Activated naive CD8-positive, alpha-beta T cell (primary cell): Measurements from ENCODE around the gene GLO1.
A peak's percentile ranks its signal among the peaks of the same experiment; 100 is the strongest.

Source experiments
- H3K27ac Mint-ChIP-seq: one replicate; pipeline ENCODE4 v1.8.0; 2021; ENCODE audit warnings: mixed read lengths
- H3K27me3 Mint-ChIP-seq: one replicate; pipeline ENCODE4 v1.8.0; 2021; ENCODE audit warnings: mixed read lengths
- H3K36me3 Mint-ChIP-seq: one replicate; pipeline ENCODE4 v1.8.0; 2021; ENCODE audit warnings: mixed read lengths
- H3K4me1 Mint-ChIP-seq: one replicate; pipeline ENCODE4 v1.8.0; 2021; ENCODE audit warnings: low read depth, mixed read lengths
- H3K4me3 Mint-ChIP-seq: one replicate; pipeline ENCODE4 v1.8.0; 2021; ENCODE audit warnings: mild to moderate bottlenecking, mixed read lengths
- H3K9me3 Mint-ChIP-seq: one replicate; pipeline ENCODE4 v1.8.0; 2021; ENCODE audit warnings: low read depth, mixed read lengths

The GLO1 gene

GRCh38 chr6:38688579-38689087 is 14.3 kb downstream of the GLO1 start:
- no peaks in the 10 kb centered on the region for H3K27me3 Mint-ChIP-seq
- peaks cover 3% of the 10 kb centered on the region for H3K36me3 Mint-ChIP-seq
- no peaks in the 10 kb centered on the region for H3K9me3 Mint-ChIP-seq
- H3K4me3 Mint-ChIP-seq, result no peak overlapping the region
- H3K27ac Mint-ChIP-seq, result peak overlapping the region; percentile 51
- peaks cover 16% of the 10 kb centered on the region for H3K4me1 Mint-ChIP-seq

GRCh38 chr6:38687549-38687948 is 15.4 kb downstream of the GLO1 start:
- Mint-ChIP-seq H3K27ac (no peak overlapping the region), H3K36me3 (no peaks in the 10 kb centered on the region), H3K4me3 (no peak overlapping the region), H3K27me3 (no peaks in the 10 kb centered on the region), H3K9me3 (no peaks in the 10 kb centered on the region), H3K4me1 (peaks cover 16% of the 10 kb centered on the region)

GRCh38 chr6:38687043-38687353 is 15.9 kb downstream of the GLO1 start:
- Mint-ChIP-seq H3K36me3 (peaks cover under 1% of the 10 kb centered on the region), H3K4me3 (no peak overlapping the region), H3K9me3 (no peaks in the 10 kb centered on the region), H3K4me1 (peaks cover 16% of the 10 kb centered on the region), H3K27me3 (no peaks in the 10 kb centered on the region), H3K27ac (no peak overlapping the region)

GRCh38 chr6:38686270-38687042 is 16.5 kb downstream of the GLO1 start:
- H3K36me3 Mint-ChIP-seq, result peaks cover 6% of the 10 kb centered on the region
- H3K9me3 Mint-ChIP-seq, result no peaks in the 10 kb centered on the region
- no peak overlapping the region for H3K4me3 Mint-ChIP-seq
- H3K4me1 Mint-ChIP-seq, result peaks cover 16% of the 10 kb centered on the region
- H3K27me3 Mint-ChIP-seq, result no peaks in the 10 kb centered on the region
- H3K27ac Mint-ChIP-seq, result no peak overlapping the region

GRCh38 chr6:38684904-38685303 is 18.0 kb downstream of the GLO1 start:
- Mint-ChIP-seq H3K4me3 (no peak overlapping the region), H3K4me1 (peaks cover 12% of the 10 kb centered on the region), H3K27me3 (no peaks in the 10 kb centered on the region), H3K36me3 (peaks cover 7% of the 10 kb centered on the region), H3K27ac (peak overlapping the region; percentile 11), H3K9me3 (no peaks in the 10 kb centered on the region)

GRCh38 chr6:38684237-38684636 is 18.7 kb downstream of the GLO1 start:
- no peak overlapping the region for H3K27ac Mint-ChIP-seq
- H3K4me1 Mint-ChIP-seq, result peaks cover 9% of the 10 kb centered on the region
- H3K4me3 Mint-ChIP-seq, result no peak overlapping the region
- H3K9me3 Mint-ChIP-seq, result no peaks in the 10 kb centered on the region
- H3K27me3 Mint-ChIP-seq, result no peaks in the 10 kb centered on the region
- H3K36me3 Mint-ChIP-seq, result peaks cover 7% of the 10 kb centered on the region

GRCh38 chr6:38681850-38682249 is 21.1 kb downstream of the GLO1 start:
- peaks cover 2% of the 10 kb centered on the region for H3K4me1 Mint-ChIP-seq
- peaks cover 8% of the 10 kb centered on the region for H3K36me3 Mint-ChIP-seq
- no peaks in the 10 kb centered on the region for H3K27me3 Mint-ChIP-seq
- no peaks in the 10 kb centered on the region for H3K9me3 Mint-ChIP-seq
- H3K27ac Mint-ChIP-seq, result no peak overlapping the region
- H3K4me3 Mint-ChIP-seq, result no peak overlapping the region

- H3K36me3 Mint-ChIP-seq, result peaks cover 25% of the 10 kb centered on the region
- no peak overlapping the region for H3K27ac Mint-ChIP-seq
- peaks cover 4% of the 10 kb centered on the region for H3K9me3 Mint-ChIP-seq
- H3K27me3 Mint-ChIP-seq, result no peaks in the 10 kb centered on the region
- peaks cover 8% of the 10 kb centered on the region for H3K4me1 Mint-ChIP-seq
- no peak overlapping the region for H3K4me3 Mint-ChIP-seq
These were observed 23.3 kb downstream of the GLO1 start for GRCh38 chr6:38679668-38680067.

GRCh38 chr6:38678178-38678760 is 24.7 kb downstream of the GLO1 start:
- Mint-ChIP-seq H3K27me3 (no peaks in the 10 kb centered on the region), H3K27ac (no peak overlapping the region), H3K4me1 (peaks cover 19% of the 10 kb centered on the region), H3K9me3 (peaks cover 4% of the 10 kb centered on the region), H3K4me3 (no peak overlapping the region), H3K36me3 (peaks cover 29% of the 10 kb centered on the region)

GRCh38 chr6:38676974-38677544 is 25.9 kb downstream of the GLO1 start:
- Mint-ChIP-seq H3K36me3 (peaks cover 29% of the 10 kb centered on the region), H3K4me3 (no peak overlapping the region), H3K27ac (peak overlapping the region; percentile 34), H3K9me3 (peaks cover 4% of the 10 kb centered on the region), H3K4me1 (peaks cover 27% of the 10 kb centered on the region), H3K27me3 (no peaks in the 10 kb centered on the region)

- Mint-ChIP-seq H3K27ac (peak overlapping the region; percentile 34), H3K36me3 (peaks cover 23% of the 10 kb centered on the region), H3K4me1 (peaks cover 29% of the 10 kb centered on the region), H3K9me3 (peaks cover 4% of the 10 kb centered on the region), H3K27me3 (no peaks in the 10 kb centered on the region), H3K4me3 (no peak overlapping the region)
These were observed 26.5 kb downstream of the GLO1 start for GRCh38 chr6:38676236-38676973.

- H3K27ac Mint-ChIP-seq, result peak overlapping the region; percentile 93
- peaks cover 22% of the 10 kb centered on the region for H3K36me3 Mint-ChIP-seq
- peaks cover 29% of the 10 kb centered on the region for H3K4me1 Mint-ChIP-seq
- H3K9me3 Mint-ChIP-seq, result peaks cover 4% of the 10 kb centered on the region
- H3K27me3 Mint-ChIP-seq, result no peaks in the 10 kb centered on the region
- peak overlapping the region; percentile 39 for H3K4me3 Mint-ChIP-seq
These were observed 29.4 kb downstream of the GLO1 start for GRCh38 chr6:38673397-38674165.

- Mint-ChIP-seq H3K27me3 (no peaks in the 10 kb centered on the region), H3K4me1 (peaks cover 29% of the 10 kb centered on the region), H3K9me3 (peaks cover 4% of the 10 kb centered on the region), H3K36me3 (peaks cover 22% of the 10 kb centered on the region), H3K4me3 (no peak overlapping the region), H3K27ac (peak overlapping the region; percentile 46)
These were observed 31.0 kb downstream of the GLO1 start for GRCh38 chr6:38671885-38672467.
